Large intestine (tissue), 3 donors: ENCODE measurements around the gene SPATA16. TPM values are rescaled to one million over a fixed set of nuclear protein-coding genes. Genes with fewer than 3 reads are reported as not detected.

Experiments used
- DNase-seq, 2 donors: peaks; one replicate each; pipeline versions ENCODE4 v3.0.0 to v3.0.0-alpha.2; 2013
- H3K27ac ChIP-seq: one replicate; pipeline ENCODE4 v1.5.1; 2013; ENCODE audit warnings: low read length
- H3K27me3 ChIP-seq: 2 replicates; pipeline ENCODE4 v1.6.1; 2013; ENCODE audit warnings: low read length; ENCODE audit not compliant: control insufficient read depth, insufficient read depth
- H3K36me3 ChIP-seq: 2 replicates; pipeline ENCODE4 v1.6.1; 2013; ENCODE audit warnings: low read length; ENCODE audit not compliant: control insufficient read depth, insufficient read depth
- H3K4me1 ChIP-seq: one replicate; pipeline ENCODE4 v1.6.1; 2013; ENCODE audit warnings: low read length; ENCODE audit not compliant: control insufficient read depth, insufficient read depth
- H3K4me3 ChIP-seq: one replicate; pipeline ENCODE4 v1.5.1; 2013; ENCODE audit warnings: low read length
- H3K9me3 ChIP-seq: one replicate; pipeline ENCODE4 v1.6.1; 2013; ENCODE audit warnings: mild to moderate bottlenecking, low read depth, low read length, moderate library complexity; ENCODE audit not compliant: control insufficient read depth
- WGBS: methylation state at CpG from one replicate; pipeline ENCODE4 v1.1.5; 2013; ENCODE audit warnings: low lambda C conversion rate; ENCODE audit not compliant: insufficient coverage; 5-methylcytosine and 5-hydroxymethylcytosine counted together
- polyA plus RNA-seq: library from polyadenylated mRNA; unstranded; fragments of 120-200 nt; gene quantifications from one replicate; pipeline ENCODE4 v1.2.1, GENCODE V29; 2013

The SPATA16 gene
- polyA plus RNA-seq, 1 donor, result not detected

DNA sequence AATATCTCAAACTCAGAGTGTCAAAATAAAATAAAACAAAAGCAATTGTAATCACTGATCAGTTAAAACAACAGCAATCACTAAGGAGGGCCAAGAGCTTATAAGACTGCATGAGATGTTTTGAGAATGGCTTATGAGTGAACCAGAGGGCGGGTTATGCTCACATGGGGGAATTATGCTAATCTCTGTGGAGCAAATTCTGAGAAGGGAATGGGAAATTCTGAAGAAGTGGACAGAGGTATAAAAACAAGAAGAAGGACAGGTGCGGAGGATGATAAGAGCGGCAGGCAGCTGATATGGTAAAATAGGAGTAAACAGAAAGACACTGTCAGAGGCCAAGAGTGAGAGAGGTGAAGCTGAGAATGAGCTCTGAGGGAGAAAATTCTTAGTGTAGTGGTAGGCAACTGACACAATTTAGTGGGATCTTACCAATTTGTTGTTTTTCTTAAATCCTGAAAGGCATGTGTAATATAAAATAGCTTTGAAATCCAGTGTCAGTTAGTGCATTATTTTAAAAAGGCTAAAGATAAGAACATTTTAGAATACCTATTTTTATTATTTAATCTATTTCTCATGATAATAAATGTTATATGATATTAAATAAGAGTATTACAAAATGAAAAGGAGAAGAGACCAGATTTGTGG, 133.8 kb downstream of the SPATA16 start:
- Histone ChIP-seq H3K4me3 (no peak overlapping the region), H3K4me1 (no peaks in the 10 kb centered on the region), H3K9me3 (no peaks in the 10 kb centered on the region), H3K27me3 (no peaks in the 10 kb centered on the region), H3K27ac (no peak overlapping the region), H3K36me3 (no peaks in the 10 kb centered on the region)
- WGBS, result 27% methylated on average over 3 of the region's 3 CpGs
- DNase-seq, result no peak

DNA sequence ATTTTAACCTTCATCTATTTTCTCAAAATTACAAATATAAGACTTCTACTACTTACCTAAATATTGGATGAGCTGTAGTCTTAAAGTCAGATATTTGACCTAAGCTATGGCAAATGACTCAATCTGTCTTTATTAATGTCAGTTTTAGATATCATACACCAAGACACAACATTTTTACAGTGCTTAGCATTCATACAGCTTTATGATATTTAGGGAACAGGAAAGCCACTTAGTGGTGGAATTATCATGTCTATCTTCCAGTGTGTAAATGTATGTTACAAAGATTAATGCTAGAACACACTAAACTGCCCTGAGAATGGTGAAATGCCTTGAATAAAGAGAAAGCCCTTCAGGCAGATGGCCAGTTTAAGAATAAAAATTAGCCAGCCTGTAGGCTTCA, 135.0 kb downstream of the SPATA16 start:
- H3K27ac ChIP-seq, result no peak overlapping the region
- DNase-seq, result no peak
- H3K4me1 ChIP-seq, result no peaks in the 10 kb centered on the region
- H3K36me3 ChIP-seq, result no peaks in the 10 kb centered on the region
- no peaks in the 10 kb centered on the region for H3K27me3 ChIP-seq
- H3K4me3 ChIP-seq, result no peak overlapping the region
- no peaks in the 10 kb centered on the region for H3K9me3 ChIP-seq

DNA sequence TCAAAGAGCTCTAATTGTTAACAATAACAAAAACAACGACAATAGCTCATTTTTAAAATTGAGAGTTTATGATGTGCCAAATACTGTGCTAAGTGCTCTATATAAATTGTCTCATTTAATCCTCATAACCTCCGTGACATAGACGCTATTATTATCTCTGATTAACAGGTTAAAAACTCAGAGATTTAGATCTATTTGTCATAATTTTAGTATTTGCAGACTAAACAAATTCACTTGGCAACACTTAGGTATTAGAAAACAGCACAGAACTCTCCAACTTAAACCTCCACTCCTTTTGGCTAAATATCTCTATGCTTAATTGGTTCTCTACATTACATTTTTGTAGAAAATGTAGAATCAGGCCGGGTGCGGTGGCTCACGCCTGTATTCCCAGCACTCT, 136.4 kb downstream of the SPATA16 start:
- WGBS, result 93% methylated on average over 2 of the region's 6 CpGs
- no peak for DNase-seq

DNA sequence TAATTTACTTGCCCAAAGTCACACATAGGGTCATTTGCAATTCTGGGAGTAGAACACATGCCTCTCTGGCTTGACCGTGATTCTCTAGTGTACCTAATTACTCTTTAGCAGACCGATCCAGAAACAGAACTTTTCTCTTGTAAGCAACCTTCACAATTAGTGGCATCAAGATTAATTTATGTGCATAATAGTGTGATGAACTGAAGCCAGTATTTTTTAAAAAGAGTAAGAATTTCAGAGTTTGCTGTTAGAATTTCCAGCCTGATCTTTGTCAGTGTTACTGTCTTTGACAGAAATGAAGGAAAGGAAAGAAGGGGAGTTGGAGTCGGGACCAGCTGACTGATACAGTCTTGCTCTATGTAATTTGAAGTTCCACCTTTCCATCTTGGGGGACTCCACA, 137.1 kb downstream of the SPATA16 start:
- Histone ChIP-seq H3K27me3 (no peaks in the 10 kb centered on the region), H3K9me3 (no peaks in the 10 kb centered on the region), H3K36me3 (no peaks in the 10 kb centered on the region), H3K4me1 (no peaks in the 10 kb centered on the region), H3K4me3 (no peak overlapping the region), H3K27ac (no peak overlapping the region)
- WGBS, result 100% methylated on average over 1 of the region's 3 CpGs
- no peak for DNase-seq

More for the DNA sequence above, 136.4 kb downstream of the SPATA16 start:
- Histone ChIP-seq H3K27ac (no peak overlapping the region), H3K36me3 (no peaks in the 10 kb centered on the region), H3K4me1 (no peaks in the 10 kb centered on the region), H3K27me3 (no peaks in the 10 kb centered on the region), H3K4me3 (no peak overlapping the region), H3K9me3 (no peaks in the 10 kb centered on the region)

DNA sequence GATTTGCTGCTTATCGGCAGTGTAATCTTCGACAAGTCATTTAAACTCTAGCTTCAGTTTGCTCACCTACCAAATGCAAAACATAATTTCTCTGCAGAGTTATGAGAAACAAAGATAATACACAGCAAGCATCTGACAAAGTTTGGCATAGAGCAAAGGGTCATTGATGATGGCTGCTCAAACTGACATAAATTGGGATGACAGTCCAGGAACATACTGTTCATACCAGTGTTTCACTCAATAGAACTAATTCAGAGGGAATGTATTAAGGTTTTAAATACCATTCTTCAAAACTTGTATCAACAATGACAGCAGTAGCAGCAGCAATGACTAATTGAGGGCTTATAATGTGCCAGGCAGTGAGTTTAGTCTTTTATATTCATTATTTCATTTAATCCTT, 137.6 kb downstream of the SPATA16 start:
- H3K4me1 ChIP-seq, result no peaks in the 10 kb centered on the region
- H3K4me3 ChIP-seq, result no peak overlapping the region
- no peaks in the 10 kb centered on the region for H3K9me3 ChIP-seq
- WGBS, result 31% methylated on average over 2 of the region's 2 CpGs
- no peak for DNase-seq
- H3K27ac ChIP-seq, result no peak overlapping the region
- no peaks in the 10 kb centered on the region for H3K36me3 ChIP-seq
- H3K27me3 ChIP-seq, result no peaks in the 10 kb centered on the region

DNA sequence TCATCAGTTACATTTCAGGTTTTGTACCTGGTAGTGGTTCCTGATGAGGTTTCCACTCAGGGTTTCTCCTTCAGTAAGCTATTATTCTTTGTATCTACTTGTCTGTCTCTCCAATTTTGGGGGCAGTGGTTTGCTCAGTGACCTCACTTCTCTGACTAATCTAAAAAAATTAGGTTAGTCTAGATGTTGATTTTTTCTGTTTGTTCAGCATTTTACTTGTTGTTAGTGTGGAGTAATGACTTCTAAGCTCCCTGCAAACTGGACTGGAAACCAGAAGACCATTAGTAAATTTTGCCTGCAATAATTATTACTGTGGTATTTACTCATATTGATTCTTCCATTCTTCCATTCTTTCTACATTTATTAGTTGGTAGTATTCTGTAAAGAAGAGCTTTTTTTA, 139.4 kb downstream of the SPATA16 start:
- DNase-seq, result no peak
- no peaks in the 10 kb centered on the region for H3K36me3 ChIP-seq
- H3K27me3 ChIP-seq, result no peaks in the 10 kb centered on the region
- H3K4me3 ChIP-seq, result no peak overlapping the region
- no peaks in the 10 kb centered on the region for H3K4me1 ChIP-seq
- H3K27ac ChIP-seq, result no peak overlapping the region
- no peaks in the 10 kb centered on the region for H3K9me3 ChIP-seq

DNA sequence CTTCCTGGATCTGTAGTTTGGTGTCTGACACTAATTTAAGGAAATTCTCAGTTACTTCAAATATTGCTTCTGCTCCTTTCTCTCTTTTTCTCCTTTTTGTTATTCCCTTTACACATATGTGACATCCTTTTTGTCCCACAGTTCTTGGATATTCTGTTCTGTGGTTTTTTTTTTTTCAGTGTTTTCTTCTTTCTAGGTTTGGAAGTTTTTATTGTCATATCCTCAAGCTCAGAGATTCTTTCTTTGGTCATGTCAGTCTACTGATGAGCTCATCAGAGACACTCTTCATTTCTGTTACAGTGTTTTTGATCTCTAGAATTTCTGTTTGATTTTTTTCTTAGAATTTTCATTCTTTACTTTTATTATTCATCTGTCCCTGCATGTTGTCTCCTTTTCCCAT, 140.5 kb downstream of the SPATA16 start:
- H3K27me3 ChIP-seq, result no peaks in the 10 kb centered on the region
- no peak overlapping the region for H3K27ac ChIP-seq
- no peaks in the 10 kb centered on the region for H3K4me1 ChIP-seq
- no peak overlapping the region for H3K4me3 ChIP-seq
- no peaks in the 10 kb centered on the region for H3K36me3 ChIP-seq
- no peaks in the 10 kb centered on the region for H3K9me3 ChIP-seq
- DNase-seq, result no peak

DNA sequence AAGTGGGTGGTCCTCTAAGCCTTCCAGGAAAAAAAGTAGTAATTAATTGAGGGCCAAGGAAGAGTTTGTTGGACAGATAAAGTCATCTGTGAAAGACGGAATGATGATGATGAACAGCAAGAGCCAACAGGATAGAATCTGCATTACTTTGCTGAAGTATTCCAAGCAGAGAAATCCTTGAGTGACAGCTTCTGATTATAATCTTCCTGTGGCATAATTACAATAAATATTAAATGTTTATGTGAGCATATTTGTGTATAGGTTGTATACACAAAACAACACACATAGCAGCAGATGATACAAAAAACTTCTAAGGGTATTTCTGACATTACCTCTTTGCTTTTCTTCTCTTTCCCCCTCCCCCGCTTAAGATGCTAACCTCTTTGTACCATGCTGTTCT, 147.6 kb downstream of the SPATA16 start:
- H3K27ac ChIP-seq, result no peak overlapping the region
- H3K4me1 ChIP-seq, result no peaks in the 10 kb centered on the region
- H3K4me3 ChIP-seq, result no peak overlapping the region
- DNase-seq, result no peak
- WGBS, result 86% methylated on average over 2 of the region's 2 CpGs
- H3K36me3 ChIP-seq, result no peaks in the 10 kb centered on the region
- no peaks in the 10 kb centered on the region for H3K27me3 ChIP-seq
- no peaks in the 10 kb centered on the region for H3K9me3 ChIP-seq

DNA sequence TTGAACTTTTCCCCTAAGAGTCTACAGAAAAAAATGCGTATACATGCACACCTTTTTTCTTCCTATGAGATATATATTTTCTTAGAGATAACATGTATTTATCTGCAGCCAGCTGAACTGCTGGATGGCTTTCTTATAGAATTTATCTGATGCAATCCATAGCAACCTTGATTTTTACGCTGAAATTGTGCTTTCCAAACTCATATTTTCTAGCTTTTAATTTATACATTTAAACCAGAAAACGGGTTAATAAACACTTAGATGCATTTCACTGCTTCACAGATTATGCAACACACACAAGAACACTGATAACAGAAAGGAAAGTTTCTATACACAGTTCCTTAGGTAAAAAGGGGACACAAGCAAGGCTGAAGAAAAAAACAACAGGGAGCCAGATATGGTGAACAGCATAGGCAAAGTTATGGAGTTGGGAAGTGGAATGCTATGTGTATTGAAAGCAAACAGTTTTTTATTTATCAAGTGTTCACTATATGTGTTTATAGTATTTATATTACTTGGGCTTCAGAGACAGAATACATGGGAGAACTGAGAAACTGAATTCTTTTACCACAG, 149.5 kb downstream of the SPATA16 start:
- Histone ChIP-seq H3K27ac (no peak overlapping the region), H3K4me3 (no peak overlapping the region), H3K9me3 (no peaks in the 10 kb centered on the region), H3K36me3 (no peaks in the 10 kb centered on the region), H3K27me3 (no peaks in the 10 kb centered on the region), H3K4me1 (no peaks in the 10 kb centered on the region)
- WGBS, result 48% methylated on average over 2 of the region's 3 CpGs
- DNase-seq, result no peak

DNA sequence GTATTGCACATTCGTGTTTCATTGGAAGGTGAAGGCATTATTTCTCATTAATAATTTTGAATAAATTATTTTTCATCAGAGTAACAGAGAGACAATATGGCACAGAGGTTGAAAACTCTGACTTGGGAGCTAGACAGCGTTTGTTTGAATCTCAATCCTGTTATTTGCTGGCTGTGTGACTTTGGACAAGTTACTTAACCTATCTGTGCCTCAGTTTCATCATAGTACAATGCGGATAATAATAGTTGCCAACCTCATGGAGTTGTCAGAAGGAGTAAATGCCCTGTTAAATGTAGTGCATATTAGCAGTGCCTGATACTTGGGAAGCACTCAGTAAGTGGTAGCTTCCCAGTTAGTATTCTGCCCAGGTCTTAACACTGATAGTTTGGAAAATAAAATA, 151.7 kb downstream of the SPATA16 start:
- H3K9me3 ChIP-seq, result no peaks in the 10 kb centered on the region

DNA sequence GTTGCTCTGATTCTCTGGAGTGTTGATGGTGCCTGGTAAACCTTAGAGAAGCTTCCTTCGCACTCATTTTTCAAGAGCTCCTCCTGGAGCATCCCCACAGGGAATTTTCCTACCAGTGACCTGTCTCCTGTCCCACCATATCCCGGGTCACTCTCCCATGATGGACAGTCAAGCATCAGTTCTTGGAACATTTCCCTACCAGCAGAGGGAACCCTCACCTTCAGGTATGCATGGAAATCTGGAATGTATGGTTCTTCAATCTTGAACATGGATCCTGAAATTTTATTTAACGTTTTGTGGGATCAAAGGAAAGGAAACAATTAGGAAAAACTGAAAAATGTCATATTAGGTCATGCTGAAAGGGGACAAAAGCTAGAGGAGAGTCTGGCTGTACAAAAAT, 153.8 kb downstream of the SPATA16 start:
- WGBS, result no CpG with 5 or more reads among the region's 3 CpGs
- Histone ChIP-seq H3K27me3 (no peaks in the 10 kb centered on the region), H3K9me3 (no peaks in the 10 kb centered on the region), H3K4me1 (no peaks in the 10 kb centered on the region), H3K4me3 (no peak overlapping the region), H3K27ac (no peak overlapping the region), H3K36me3 (no peaks in the 10 kb centered on the region)
- DNase-seq, result no peak

More for the DNA sequence above, 151.7 kb downstream of the SPATA16 start:
- no peaks in the 10 kb centered on the region for H3K4me1 ChIP-seq
- no peak for DNase-seq
- no peaks in the 10 kb centered on the region for H3K27me3 ChIP-seq
- H3K36me3 ChIP-seq, result no peaks in the 10 kb centered on the region
- H3K27ac ChIP-seq, result no peak overlapping the region
- WGBS, result 80% methylated on average over 1 of the region's 3 CpGs
- no peak overlapping the region for H3K4me3 ChIP-seq
